ENCODE data around the gene HS3ST4. TPM values are rescaled to one million over a fixed set of nuclear protein-coding genes. Genes with fewer than 3 reads are reported as not detected.

HS3ST4 gene
- total RNA-seq, 6 donors from 2014 or later = 0.13 to 0.44 (median 0.17) TPM; not detected in 3

GRCh38 chr16:26139091-26139490 lies 447.3 kb downstream of the HS3ST4 start:
- TF ChIP-seq POLR2A (IDR thresholded peaks at IDR 0.05) (no peak), EP300 (IDR thresholded peaks at IDR 0.05) (no peak), POLR2AphosphoS5 (IDR thresholded peaks at IDR 0.05) (no peak)
- TF ChIP-seq, protein P1, sequence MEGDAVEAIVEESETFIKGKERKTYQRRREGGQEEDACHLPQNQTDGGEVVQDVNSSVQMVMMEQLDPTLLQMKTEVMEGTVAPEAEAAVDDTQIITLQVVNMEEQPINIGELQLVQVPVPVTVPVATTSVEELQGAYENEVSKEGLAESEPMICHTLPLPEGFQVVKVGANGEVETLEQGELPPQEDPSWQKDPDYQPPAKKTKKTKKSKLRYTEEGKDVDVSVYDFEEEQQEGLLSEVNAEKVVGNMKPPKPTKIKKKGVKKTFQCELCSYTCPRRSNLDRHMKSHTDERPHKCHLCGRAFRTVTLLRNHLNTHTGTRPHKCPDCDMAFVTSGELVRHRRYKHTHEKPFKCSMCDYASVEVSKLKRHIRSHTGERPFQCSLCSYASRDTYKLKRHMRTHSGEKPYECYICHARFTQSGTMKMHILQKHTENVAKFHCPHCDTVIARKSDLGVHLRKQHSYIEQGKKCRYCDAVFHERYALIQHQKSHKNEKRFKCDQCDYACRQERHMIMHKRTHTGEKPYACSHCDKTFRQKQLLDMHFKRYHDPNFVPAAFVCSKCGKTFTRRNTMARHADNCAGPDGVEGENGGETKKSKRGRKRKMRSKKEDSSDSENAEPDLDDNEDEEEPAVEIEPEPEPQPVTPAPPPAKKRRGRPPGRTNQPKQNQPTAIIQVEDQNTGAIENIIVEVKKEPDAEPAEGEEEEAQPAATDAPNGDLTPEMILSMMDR (IDR thresholded peaks at IDR 0.05) = no peak
- WGBS, 2 donors = 82% methylated on average over 7 of the region's 7 CpGs
- DNase-seq (no peak), ATAC-seq (ENCODE audit: low FRiP score in 2 of 2) (no peak)
- Histone ChIP-seq H3K9me3 (no peaks in the 10 kb centered on the region), H3K4me3 (no peak overlapping the region), H3K4me1 (no peaks in the 10 kb centered on the region), H3K36me3 (no peaks in the 10 kb centered on the region), H3K27me3 (no peaks in the 10 kb centered on the region), H3K27ac (no peak overlapping the region)

DNA sequence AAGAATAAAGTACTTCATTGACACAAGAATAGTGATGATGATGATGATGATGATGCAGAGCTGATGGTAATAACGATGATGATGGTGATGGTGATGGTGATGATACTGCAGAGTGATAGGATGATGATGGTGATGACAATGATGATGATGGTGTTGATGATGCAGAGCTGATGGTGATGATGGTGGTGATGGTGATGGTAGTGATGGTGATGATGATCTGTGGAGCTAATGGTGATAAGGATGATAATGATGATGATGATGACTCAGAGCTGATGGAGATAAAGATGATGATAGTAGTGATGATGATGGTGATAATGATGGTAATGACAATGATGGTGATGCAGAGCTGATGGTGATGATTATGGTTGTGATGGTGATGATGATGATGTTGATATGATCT lies 448.1 kb downstream of the HS3ST4 start:
- no peak for ATAC-seq (ENCODE audit: low FRiP score in 2 of 2)
- 58 to 79% methylated on average over 1 of the region's 1 CpG for WGBS, 2 donors
- TF ChIP-seq, protein P1 (IDR thresholded peaks at IDR 0.05) = no peak
- TF ChIP-seq POLR2AphosphoS5 (IDR thresholded peaks at IDR 0.05) = no peak
- TF ChIP-seq EP300 (IDR thresholded peaks at IDR 0.05) = no peak
- no peak for TF ChIP-seq POLR2A (IDR thresholded peaks at IDR 0.05)

DNA sequence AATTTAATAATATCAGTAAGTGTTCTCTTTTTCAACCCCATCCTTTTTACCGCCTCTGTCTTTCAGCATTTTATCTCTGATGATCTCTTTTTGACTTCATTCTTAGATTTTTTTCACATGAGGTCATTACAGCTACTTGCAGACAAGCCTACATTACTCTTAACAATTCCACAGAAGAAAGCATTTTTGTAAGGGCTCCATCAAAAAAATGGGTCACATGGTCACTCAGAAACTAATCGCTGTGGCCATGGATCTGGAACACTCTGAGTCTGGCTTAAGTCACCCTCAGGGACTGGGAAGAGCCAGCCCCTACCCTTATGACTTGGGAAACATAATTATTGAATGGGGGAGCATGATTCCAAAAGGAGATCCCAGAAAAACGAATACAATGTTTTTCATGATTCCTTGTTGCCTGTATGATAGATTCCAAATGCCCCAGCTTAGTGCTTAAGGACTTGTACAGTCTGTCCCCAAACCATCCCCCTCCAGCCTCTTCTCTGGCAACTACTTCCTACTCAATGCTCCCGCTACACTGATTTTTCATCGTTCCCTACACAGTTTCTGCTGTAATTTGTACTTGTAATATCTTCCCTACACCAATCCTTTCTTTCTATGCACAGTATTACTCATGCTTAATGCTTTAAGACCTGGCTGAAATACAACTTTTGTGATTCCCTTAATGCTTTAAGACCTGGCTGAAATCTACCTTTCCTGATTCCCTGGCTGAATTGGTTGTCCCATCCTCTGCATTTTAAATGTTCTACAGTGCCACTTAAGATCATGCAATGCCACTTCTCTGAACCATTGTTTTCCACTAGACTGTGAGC lies 457.8 kb downstream of the HS3ST4 start:
- no peaks in the 10 kb centered on the region for H3K36me3 ChIP-seq
- 71% methylated on average over 5 of the region's 5 CpGs for WGBS, 2 donors
- DNase-seq (no peak), ATAC-seq (ENCODE audit: low FRiP score in 2 of 2) (no peak)
- no peaks in the 10 kb centered on the region for H3K27me3 ChIP-seq
- no peak overlapping the region for H3K4me3 ChIP-seq
- TF ChIP-seq POLR2AphosphoS5 (IDR thresholded peaks at IDR 0.05) (no peak), EP300 (IDR thresholded peaks at IDR 0.05) (no peak), POLR2A (IDR thresholded peaks at IDR 0.05) (no peak)
- TF ChIP-seq, protein P1 (IDR thresholded peaks at IDR 0.05) = no peak
- H3K27ac ChIP-seq = no peak overlapping the region
- no peaks in the 10 kb centered on the region for H3K4me1 ChIP-seq
- no peaks in the 10 kb centered on the region for H3K9me3 ChIP-seq

More for the DNA sequence above, 448.1 kb downstream of the HS3ST4 start:
- no peaks in the 10 kb centered on the region for H3K36me3 ChIP-seq
- no peaks in the 10 kb centered on the region for H3K9me3 ChIP-seq
- no peak for DNase-seq
- no peak overlapping the region for H3K27ac ChIP-seq
- H3K4me1 ChIP-seq = no peaks in the 10 kb centered on the region
- no peak overlapping the region for H3K4me3 ChIP-seq
- H3K27me3 ChIP-seq = no peaks in the 10 kb centered on the region

DNA sequence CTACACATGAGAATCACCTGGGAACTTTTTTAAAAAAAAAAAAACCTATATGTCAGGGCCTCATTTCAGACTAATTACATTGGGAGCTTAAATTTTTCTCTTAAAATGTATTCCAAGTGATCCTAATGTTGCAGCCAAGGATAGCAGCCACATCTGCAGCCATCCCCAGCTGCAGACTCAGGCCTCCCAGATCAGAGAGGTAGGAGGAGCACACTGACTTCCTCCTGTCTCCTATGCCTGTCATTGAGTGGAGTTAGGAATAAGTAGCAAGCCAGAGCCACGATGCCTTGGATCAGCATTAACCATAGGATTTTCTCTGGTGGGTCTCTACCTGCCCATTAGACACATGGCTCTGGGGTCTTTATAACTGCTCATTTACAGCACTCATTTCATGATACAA lies 463.5 kb downstream of the HS3ST4 start:
- 20 to 38% methylated on average over 1 of the region's 1 CpG for WGBS, 2 donors
- Histone ChIP-seq H3K27ac (no peak overlapping the region), H3K36me3 (no peaks in the 10 kb centered on the region), H3K27me3 (no peaks in the 10 kb centered on the region), H3K9me3 (no peaks in the 10 kb centered on the region), H3K4me3 (no peak overlapping the region), H3K4me1 (no peaks in the 10 kb centered on the region)
- DNase-seq (no peak), ATAC-seq (ENCODE audit: low FRiP score in 2 of 2) (no peak)
- TF ChIP-seq POLR2A (IDR thresholded peaks at IDR 0.05) = no peak
- TF ChIP-seq, protein P1 (IDR thresholded peaks at IDR 0.05) = no peak
- TF ChIP-seq POLR2AphosphoS5 (IDR thresholded peaks at IDR 0.05) = no peak
- TF ChIP-seq EP300 (IDR thresholded peaks at IDR 0.05) = no peak

- DNase-seq (no peak), ATAC-seq (ENCODE audit: low FRiP score in 2 of 2) (no peak)
- WGBS, 2 donors = 85 to 86% methylated on average over 3 of the region's 3 CpGs
- TF ChIP-seq EP300 (IDR thresholded peaks at IDR 0.05) (no peak), POLR2A (IDR thresholded peaks at IDR 0.05) (no peak), POLR2AphosphoS5 (IDR thresholded peaks at IDR 0.05) (no peak)
- TF ChIP-seq, protein P1 (IDR thresholded peaks at IDR 0.05) = no peak
- H3K27me3 ChIP-seq = no peaks in the 10 kb centered on the region
- H3K9me3 ChIP-seq = no peaks in the 10 kb centered on the region
- H3K27ac ChIP-seq = no peak overlapping the region
- H3K4me1 ChIP-seq = no peaks in the 10 kb centered on the region
- no peak overlapping the region for H3K4me3 ChIP-seq
- H3K36me3 ChIP-seq = no peaks in the 10 kb centered on the region
These were observed 465.6 kb downstream of the HS3ST4 start for GRCh38 chr16:26157319-26157718.
